C4-2B (cell line): ENCODE data around the gene SLFN12.

Experiments used
- ZFX ChIP-seq: fragments of 450-650 bp; IDR thresholded peaks from 2 replicates; pipeline ENCODE4 v1.6.1; 2017
- TF ChIP-seq, protein P1 (sequence below): fragments of 450-650 bp; conservative IDR thresholded peaks from 2 replicates; pipeline ENCODE4 v1.5.1; 2017; ENCODE audit warnings: mild to moderate bottlenecking

DNA sequence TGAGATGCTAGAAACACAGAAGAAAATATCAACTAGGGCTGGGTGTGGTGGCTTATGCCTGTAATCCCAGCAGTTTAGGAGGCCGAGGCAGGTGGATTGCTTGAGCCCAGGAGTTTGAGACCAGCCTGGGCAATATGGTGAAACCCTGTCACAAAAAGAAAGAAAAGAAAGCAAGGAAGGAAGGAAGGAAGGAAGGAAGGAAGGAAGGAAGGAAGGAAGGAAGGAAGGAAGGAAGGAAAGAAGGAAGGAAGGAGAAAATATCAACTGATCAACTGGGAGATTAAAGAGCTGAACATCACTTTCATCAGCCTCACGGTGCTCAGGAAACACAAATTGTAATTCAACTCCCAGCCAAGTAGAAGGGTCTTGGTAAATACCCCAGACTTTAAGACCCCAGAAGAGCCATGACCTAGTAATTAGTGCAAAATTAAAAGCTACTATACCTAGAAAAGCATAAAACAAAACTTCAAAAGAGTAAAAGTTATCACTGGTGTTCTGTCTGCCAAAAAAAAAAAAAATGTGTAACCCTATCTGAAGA lies 44.1 kb upstream of the SLFN12 start:
- TF ChIP-seq, protein P1, sequence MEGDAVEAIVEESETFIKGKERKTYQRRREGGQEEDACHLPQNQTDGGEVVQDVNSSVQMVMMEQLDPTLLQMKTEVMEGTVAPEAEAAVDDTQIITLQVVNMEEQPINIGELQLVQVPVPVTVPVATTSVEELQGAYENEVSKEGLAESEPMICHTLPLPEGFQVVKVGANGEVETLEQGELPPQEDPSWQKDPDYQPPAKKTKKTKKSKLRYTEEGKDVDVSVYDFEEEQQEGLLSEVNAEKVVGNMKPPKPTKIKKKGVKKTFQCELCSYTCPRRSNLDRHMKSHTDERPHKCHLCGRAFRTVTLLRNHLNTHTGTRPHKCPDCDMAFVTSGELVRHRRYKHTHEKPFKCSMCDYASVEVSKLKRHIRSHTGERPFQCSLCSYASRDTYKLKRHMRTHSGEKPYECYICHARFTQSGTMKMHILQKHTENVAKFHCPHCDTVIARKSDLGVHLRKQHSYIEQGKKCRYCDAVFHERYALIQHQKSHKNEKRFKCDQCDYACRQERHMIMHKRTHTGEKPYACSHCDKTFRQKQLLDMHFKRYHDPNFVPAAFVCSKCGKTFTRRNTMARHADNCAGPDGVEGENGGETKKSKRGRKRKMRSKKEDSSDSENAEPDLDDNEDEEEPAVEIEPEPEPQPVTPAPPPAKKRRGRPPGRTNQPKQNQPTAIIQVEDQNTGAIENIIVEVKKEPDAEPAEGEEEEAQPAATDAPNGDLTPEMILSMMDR: no peak
- no peak for TF ChIP-seq ZFX
